Testis (tissue), 3 donors: ENCODE measurements around the gene RASA3. TPM values are rescaled to one million over a fixed set of nuclear protein-coding genes. Genes with fewer than 3 reads are reported as not detected.
A peak's percentile ranks its signal among the peaks of the same experiment; 100 is the strongest.

Experiments used
- DNase-seq: peaks from one replicate; pipeline ENCODE4 v3.0.0-alpha.2; 2019
- H3K27ac ChIP-seq, 2 donors: fragments of 200-600 bp; sonication (generic); one replicate each; pipeline ENCODE4 v1.5.1; 2019
- H3K27me3 ChIP-seq: fragments of 200-600 bp; sonication (generic); one replicate; pipeline ENCODE4 v1.5.1; 2019
- H3K36me3 ChIP-seq: fragments of 200-600 bp; sonication (generic); one replicate; pipeline ENCODE4 v1.5.1; 2017; ENCODE audit warnings: low read depth; ENCODE audit errors: missing control alignments
- H3K4me1 ChIP-seq: fragments of 200-600 bp; sonication (generic); one replicate; pipeline ENCODE4 v1.5.1; 2019
- H3K4me3 ChIP-seq, 2 donors: fragments of 200-600 bp; sonication (generic); one replicate each; pipeline ENCODE4 v1.5.1; 2017 to 2019
- H3K9me3 ChIP-seq: fragments of 200-600 bp; sonication (generic); one replicate; pipeline ENCODE4 v1.5.1; 2017
- POLR2A ChIP-seq: fragments of 450-650 bp; IDR thresholded peaks from one replicate; pipeline ENCODE4 v1.6.1; 2017; ENCODE audit warnings: antibody characterized with exemption, mild to moderate bottlenecking, moderate library complexity
- whole genome bisulfite sequencing, 2 donors: methylation state at CpG; one replicate each; pipeline ENCODE4 v1.1.5; 2018; 5-methylcytosine and 5-hydroxymethylcytosine counted together
- intact Hi-C: fragments of 100-400 bp; cut with DNase I; formaldehyde crosslinking; loops from one replicate; pipeline ENCODE4 v1.15.1; 2023; ENCODE audit warnings: low total_unique reads
- polyA plus RNA-seq: library from polyadenylated mRNA; stranded (reverse); fragments of 350-450 nt; fragmentation: Illumina TruSeq; extraction: RNeasy Lipid Tissue Mini Kit (QIAGEN cat#74804); gene quantifications from one replicate; pipeline ENCODE4 v1.2.3, GENCODE V29; 2014; ENCODE audit warnings: low read depth, low replicate concordance; ENCODE audit not compliant: insufficient read depth
- total RNA-seq, 2 donors: library from RNA; depleted of rRNA; stranded (reverse); fragments of >200 nt; gene quantifications; one replicate each; pipeline ENCODE4 v1.2.3, GENCODE V29; 2016
- TF ChIP-seq, protein P1 (sequence below), 3 experiments: fragments of 450-650 bp in 2 of 3; fragments of 200-600 bp in 1 of 3; sonication (generic) in 1 of 3; IDR thresholded peaks; one replicate each; pipeline ENCODE4 v1.5.1; 2016 to 2019; ENCODE audit warnings: antibody characterized with exemption in 3 of 3, mild to moderate bottlenecking in 2 of 3, moderate library complexity in 1 of 3

The RASA3 gene
- total and polyA plus RNA-seq, 3 donors from 2014 or later = 13.2 to 21.6 (median 16.4) TPM

DNA sequence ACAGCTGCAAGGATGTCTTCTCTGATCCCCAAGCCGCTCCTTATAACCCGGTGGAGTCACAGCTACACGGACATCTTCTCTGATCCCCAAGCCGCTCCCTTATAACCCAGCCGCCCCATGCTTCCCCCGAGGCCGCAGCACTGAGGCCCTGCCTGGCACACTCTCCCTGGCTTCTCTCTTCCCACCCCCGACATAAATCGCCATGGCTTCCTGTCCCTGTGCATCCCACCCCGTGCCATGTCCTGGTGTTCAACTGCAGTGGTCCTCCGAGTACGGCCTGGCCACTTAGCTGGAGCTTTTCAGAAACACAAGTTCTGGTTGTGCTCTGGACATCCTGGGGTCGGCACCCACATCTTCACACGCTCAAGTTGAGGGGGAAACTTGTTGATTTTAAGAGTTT lies 60.4 kb downstream of the RASA3 start:
- no peak for TF ChIP-seq POLR2A
- TF ChIP-seq, protein P1, sequence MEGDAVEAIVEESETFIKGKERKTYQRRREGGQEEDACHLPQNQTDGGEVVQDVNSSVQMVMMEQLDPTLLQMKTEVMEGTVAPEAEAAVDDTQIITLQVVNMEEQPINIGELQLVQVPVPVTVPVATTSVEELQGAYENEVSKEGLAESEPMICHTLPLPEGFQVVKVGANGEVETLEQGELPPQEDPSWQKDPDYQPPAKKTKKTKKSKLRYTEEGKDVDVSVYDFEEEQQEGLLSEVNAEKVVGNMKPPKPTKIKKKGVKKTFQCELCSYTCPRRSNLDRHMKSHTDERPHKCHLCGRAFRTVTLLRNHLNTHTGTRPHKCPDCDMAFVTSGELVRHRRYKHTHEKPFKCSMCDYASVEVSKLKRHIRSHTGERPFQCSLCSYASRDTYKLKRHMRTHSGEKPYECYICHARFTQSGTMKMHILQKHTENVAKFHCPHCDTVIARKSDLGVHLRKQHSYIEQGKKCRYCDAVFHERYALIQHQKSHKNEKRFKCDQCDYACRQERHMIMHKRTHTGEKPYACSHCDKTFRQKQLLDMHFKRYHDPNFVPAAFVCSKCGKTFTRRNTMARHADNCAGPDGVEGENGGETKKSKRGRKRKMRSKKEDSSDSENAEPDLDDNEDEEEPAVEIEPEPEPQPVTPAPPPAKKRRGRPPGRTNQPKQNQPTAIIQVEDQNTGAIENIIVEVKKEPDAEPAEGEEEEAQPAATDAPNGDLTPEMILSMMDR (IDR thresholded peaks at IDR 0.05) = no peak
- Histone ChIP-seq H3K27ac (no peak overlapping the region), H3K36me3 (no peaks in the 10 kb centered on the region), H3K27me3 (no peaks in the 10 kb centered on the region), H3K9me3 (no peaks in the 10 kb centered on the region), H3K4me3 (no peak overlapping the region), H3K4me1 (peaks cover 15% of the 10 kb centered on the region)
- intact Hi-C loops = no loop called here
- 76 to 84% methylated on average over 14 of the region's 14 CpGs for WGBS, 2 donors
- DNase-seq = no peak

DNA sequence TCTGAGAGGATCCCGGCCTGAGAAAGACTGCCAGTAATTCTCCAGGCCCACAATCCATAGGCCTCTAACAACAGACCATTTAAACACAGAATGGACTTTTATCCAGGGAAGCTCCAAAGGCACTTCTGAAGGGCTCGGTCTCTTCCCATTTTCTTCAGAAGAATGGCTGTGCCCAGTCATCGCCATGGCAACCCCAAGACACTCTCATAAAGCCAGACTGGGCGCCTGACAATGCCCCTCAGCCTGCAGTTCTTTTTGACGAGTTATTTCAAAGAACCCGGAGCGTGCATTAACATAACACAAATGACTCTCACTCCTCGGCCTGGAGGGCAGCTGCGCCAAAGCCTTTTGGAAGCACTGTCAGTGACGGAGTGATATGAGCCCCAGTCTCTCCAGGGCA lies 61.0 kb downstream of the RASA3 start:
- no peak for TF ChIP-seq POLR2A
- TF ChIP-seq, protein P1 (IDR thresholded peaks at IDR 0.05) = no peak

DNA sequence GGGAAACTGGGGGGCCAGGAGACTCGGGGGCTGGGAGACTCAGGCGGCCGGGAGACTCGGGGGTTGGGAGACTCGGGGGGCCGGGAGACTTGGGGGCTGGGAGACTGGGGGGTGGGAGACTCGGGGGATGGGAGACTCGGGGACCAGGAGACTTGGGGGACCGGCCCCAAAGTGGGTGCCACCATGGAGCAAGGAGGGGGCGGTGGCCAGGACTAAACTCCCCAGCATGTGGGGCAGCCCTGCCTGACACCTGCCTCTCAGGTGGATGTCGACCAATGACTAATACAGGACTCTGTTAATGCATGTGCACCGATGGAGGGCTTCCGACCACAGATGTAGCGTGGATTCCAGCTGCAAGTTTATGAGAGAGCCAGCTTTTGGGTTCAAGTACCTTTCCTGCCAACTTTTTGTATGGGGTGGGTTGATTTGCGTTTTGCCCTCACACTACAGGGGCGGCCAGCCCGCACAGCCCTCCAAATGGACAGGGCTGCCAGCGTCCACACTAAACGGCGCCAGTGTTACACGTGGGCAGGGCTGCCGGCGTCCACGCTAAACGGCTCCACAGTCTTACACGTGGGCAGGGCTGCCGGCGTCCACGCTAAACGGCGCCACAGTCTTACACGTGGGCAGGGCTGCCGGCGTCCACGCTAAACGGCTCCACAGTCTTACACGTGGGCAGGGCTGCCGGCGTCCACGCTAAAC lies 62.2 kb downstream of the RASA3 start:
- intact Hi-C loops = no loop called here
- Histone ChIP-seq H3K27ac (no peak overlapping the region), H3K4me3 (no peak overlapping the region), H3K4me1 (peaks cover 30% of the 10 kb centered on the region), H3K9me3 (no peaks in the 10 kb centered on the region), H3K27me3 (no peaks in the 10 kb centered on the region), H3K36me3 (no peaks in the 10 kb centered on the region)
- DNase-seq = no peak
- TF ChIP-seq, protein P1 (IDR thresholded peaks at IDR 0.05) = no peak
- TF ChIP-seq POLR2A = no peak
- 92 to 94% methylated on average over 23 to 34 of the region's 40 CpGs for WGBS, 2 donors

More for the DNA sequence above, 61.0 kb downstream of the RASA3 start:
- DNase-seq = no peak
- Histone ChIP-seq H3K4me3 (no peak overlapping the region), H3K4me1 (peaks cover 21% of the 10 kb centered on the region), H3K36me3 (no peaks in the 10 kb centered on the region), H3K9me3 (no peaks in the 10 kb centered on the region), H3K27me3 (no peaks in the 10 kb centered on the region), H3K27ac (no peak overlapping the region)
- WGBS, 2 donors = 90 to 94% methylated on average over 10 of the region's 10 CpGs
- intact Hi-C loops = no loop called here

DNA sequence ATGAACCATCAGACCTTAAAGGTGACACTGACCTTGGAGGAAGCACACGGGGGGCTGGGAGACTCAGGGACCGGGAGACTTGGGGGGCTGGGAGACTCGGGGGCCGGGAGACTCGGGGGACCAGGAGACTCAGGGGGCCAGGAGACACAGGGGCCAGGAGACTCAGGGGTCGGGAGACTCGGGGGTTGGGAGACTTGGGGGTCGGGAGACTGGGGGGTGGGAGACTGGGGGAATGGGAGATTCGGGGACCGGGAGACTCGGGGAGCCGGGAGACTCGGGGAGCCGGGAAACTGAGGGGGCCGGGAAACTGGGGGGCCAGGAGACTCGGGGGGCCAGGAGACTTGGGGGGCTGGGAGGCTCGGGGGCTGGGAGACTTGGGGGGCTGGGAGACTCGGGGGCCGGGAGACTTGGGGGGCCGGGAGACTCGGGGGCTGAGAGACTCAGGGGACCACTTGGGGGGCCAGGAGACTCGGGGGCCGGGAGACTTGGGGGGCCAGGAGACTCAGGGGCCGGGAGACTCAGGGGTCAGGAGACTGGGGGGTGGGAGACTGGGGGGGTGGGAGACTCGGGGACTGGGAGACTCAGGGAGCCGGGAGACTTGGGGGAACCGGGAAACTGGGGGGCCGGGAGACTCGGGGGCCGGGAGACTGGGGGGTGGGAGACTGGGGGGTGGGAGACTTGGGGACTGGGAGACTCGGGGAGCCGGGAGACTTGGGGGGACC lies 62.9 kb downstream of the RASA3 start:
- no peak for DNase-seq
- peaks cover 34% of the 10 kb centered on the region for H3K4me1 ChIP-seq

More for the DNA sequence above, 62.9 kb downstream of the RASA3 start:
- H3K36me3 ChIP-seq = no peaks in the 10 kb centered on the region
- intact Hi-C loops = no loop called here
- H3K9me3 ChIP-seq = no peaks in the 10 kb centered on the region
- TF ChIP-seq, protein P1 (IDR thresholded peaks at IDR 0.05) = no peak
- no peak for TF ChIP-seq POLR2A
- H3K27ac ChIP-seq = peak overlapping the region; percentile 68 to 91
- H3K27me3 ChIP-seq = no peaks in the 10 kb centered on the region
- WGBS, 2 donors = 72 to 78% methylated on average over 17 to 18 of the region's 32 CpGs
- no peak overlapping the region for H3K4me3 ChIP-seq
